GM12878 (cell line): Measurements from ENCODE around the gene BTBD9. TPM values are rescaled to one million over a fixed set of nuclear protein-coding genes. Genes with fewer than 3 reads are reported as not detected.

Experiments used
- ATAC-seq: fragments of 200-7000 bp; cut with Tn5 transposase; 3 replicates; pipeline ENCODE4 v1.9.1; 2020; ENCODE audit warnings: mild to moderate bottlenecking, moderate library complexity
- BruUV-seq: library from RNA; stranded (reverse); fragments of 400-500 nt; replicated peaks from 2 replicates; lab custom pipeline; 2021; lab: Mats Ljungman, UMichigan
- CTCF ChIA-PET: fragments of 300-600 bp; sonication (Branson Sonifier 250); formaldehyde crosslinking; extraction: SDS; loops from one replicate; lab custom pipeline; 2021; ENCODE audit warnings: inconsistent platforms; lab: Yijun Ruan, JAX
- POLR2A ChIA-PET: fragments of 350-600 bp; formaldehyde crosslinking; extraction: SDS; loops from one replicate; lab custom pipeline; 2021; ENCODE audit warnings: inconsistent platforms; lab: Charles Lee
- RAD21 ChIA-PET: fragments of 300-600 bp; sonication (Branson Sonifier 250); formaldehyde crosslinking; loops from one replicate; lab custom pipeline; 2023; ENCODE audit warnings: antibody characterized with exemption; ENCODE audit not compliant: unreplicated experiment; lab: Charles Lee
- SMC1A ChIA-PET: fragments of 300-600 bp; sonication (Branson Sonifier 250); formaldehyde crosslinking; loops from one replicate; lab custom pipeline; 2023; ENCODE audit not compliant: unreplicated experiment, uncharacterized antibody; lab: Charles Lee
- DNase-seq: peaks from one replicate; pipeline ENCODE4 v3.0.0-alpha.2; 2011; ENCODE audit warnings: low read depth, low spot score
- FAIRE-seq: peaks from 3 replicates; lab custom pipeline; 2011; peaks lifted over from hg19 to GRCh38; lab: Jason Lieb, UNC
- H2AFZ ChIP-seq: 2 replicates; pipeline ENCODE4 v1.6.0; 2011; ENCODE audit warnings: low read depth, low read length, control low read depth; ENCODE audit not compliant: control insufficient read depth
- H3K27ac ChIP-seq: 2 replicates; pipeline ENCODE4 v1.5.1; 2011; ENCODE audit warnings: control low read depth; ENCODE audit not compliant: control insufficient read depth, insufficient read depth
- H3K27me3 ChIP-seq, 2 experiments: replicated peaks in 1 of 2; 2 replicates each; pipeline versions ENCODE4 v1.6.0 to v1.6.1; 2011; ENCODE audit warnings: low read length in 1 of 2; ENCODE audit not compliant: control insufficient read depth in 2 of 2, insufficient read depth in 2 of 2
- H3K36me3 ChIP-seq, 2 experiments: 2 replicates each; pipeline ENCODE4 v1.5.1; 2011; ENCODE audit warnings: low read length in 1 of 2; ENCODE audit not compliant: control insufficient read depth in 2 of 2, insufficient read depth in 2 of 2
- H3K4me1 ChIP-seq: 2 replicates; pipeline ENCODE4 v1.6.1; 2011; ENCODE audit warnings: mild to moderate bottlenecking, low read length, moderate library complexity, mixed read lengths; ENCODE audit not compliant: control insufficient read depth, insufficient read depth
- H3K4me2 ChIP-seq: 2 replicates; pipeline ENCODE4 v1.6.0; 2011; ENCODE audit warnings: control low read depth; ENCODE audit not compliant: control insufficient read depth, insufficient read depth
- H3K4me3 ChIP-seq: fragments of 200-600 bp; sonication (generic); 2 replicates; pipeline ENCODE4 v1.5.1; 2016
- H3K79me2 ChIP-seq: 2 replicates; pipeline ENCODE4 v1.6.0; 2011; ENCODE audit warnings: low read length; ENCODE audit not compliant: control insufficient read depth, insufficient read depth
- H3K9ac ChIP-seq: 2 replicates; pipeline ENCODE4 v1.8.0; 2011; ENCODE audit warnings: low read length, control low read depth, mixed read lengths; ENCODE audit not compliant: control insufficient read depth, insufficient read depth
- H3K9me3 ChIP-seq: replicated peaks from 3 replicates; pipeline ENCODE4 v1.5.1; 2011; ENCODE audit warnings: mild to moderate bottlenecking, low read length; ENCODE audit not compliant: control insufficient read depth, insufficient read depth
- H4K20me1 ChIP-seq: 2 replicates; pipeline ENCODE4 v1.6.0; 2011; ENCODE audit not compliant: control insufficient read depth, insufficient read depth
- CREM ChIP-seq: IDR thresholded peaks from 2 replicates; pipeline ENCODE4 v1.6.1; 2014; ENCODE audit warnings: antibody characterized with exemption, low read depth
- ETV6 ChIP-seq, 2 experiments: fragments of 450-650 bp in 1 of 2; IDR thresholded peaks in 1 of 2; conservative IDR thresholded peaks in 1 of 2; 2 replicates each; pipeline ENCODE4 v1.6.1; 2014; ENCODE audit warnings: antibody characterized with exemption in 1 of 2, borderline replicate concordance in 1 of 2, low read depth in 1 of 2, mild to moderate bottlenecking in 1 of 2, moderate library complexity in 1 of 2
- IKZF2 ChIP-seq, 2 experiments: fragments of 450-650 bp; IDR thresholded peaks; 2 replicates each; pipeline ENCODE4 v1.6.1; 2017; ENCODE audit warnings: mild to moderate bottlenecking in 2 of 2, moderate library complexity in 2 of 2
- JUNB ChIP-seq: IDR thresholded peaks from 2 replicates; pipeline ENCODE4 v1.6.1; 2016; ENCODE audit warnings: antibody characterized with exemption, mild to moderate bottlenecking
- JUND ChIP-seq: IDR thresholded peaks from 2 replicates; pipeline ENCODE4 v1.6.1; 2012; ENCODE audit warnings: low read depth, mild to moderate bottlenecking, low read length, improper control_type of control experiment, moderate library complexity
- KAT2A ChIP-seq: conservative IDR thresholded peaks from 2 replicates; pipeline ENCODE4 v1.6.1; 2011; ENCODE audit warnings: low read depth, low read length; ENCODE audit not compliant: control insufficient read depth
- MTA3 ChIP-seq: IDR thresholded peaks from 2 replicates; pipeline ENCODE4 v1.6.1; 2012; ENCODE audit warnings: low read length, inconsistent platforms, borderline replicate concordance
- MYC ChIP-seq: IDR thresholded peaks from 2 replicates; pipeline ENCODE4 v1.6.1; 2011; ENCODE audit warnings: mild to moderate bottlenecking, low read length, moderate library complexity, inconsistent platforms; ENCODE audit not compliant: insufficient read depth, insufficient replicate concordance, insufficient read length, severe bottlenecking
- NBN ChIP-seq: fragments of 450-650 bp; IDR thresholded peaks from 2 replicates; pipeline ENCODE4 v1.6.1; 2016
- POLR2A ChIP-seq: IDR thresholded peaks from 2 replicates; pipeline ENCODE4 v1.6.1; 2011; ENCODE audit warnings: low read depth, mild to moderate bottlenecking, low read length
- POLR2AphosphoS2 ChIP-seq: IDR thresholded peaks from 2 replicates; pipeline ENCODE4 v1.6.1; 2011; ENCODE audit warnings: low read depth, mild to moderate bottlenecking, low read length, improper control_type of control experiment, moderate library complexity
- POU2F2 ChIP-seq: IDR thresholded peaks from 3 replicates; pipeline ENCODE4 v1.6.1; 2011; ENCODE audit warnings: low read depth, mild to moderate bottlenecking, low read length, borderline replicate concordance
- SPI1 ChIP-seq: IDR thresholded peaks from 2 replicates; pipeline ENCODE4 v1.6.1; 2011; ENCODE audit warnings: low read depth, mild to moderate bottlenecking, low read length, moderate library complexity, borderline replicate concordance; ENCODE audit not compliant: insufficient read depth
- SRF ChIP-seq, 2 experiments: IDR thresholded peaks; 2 replicates each; pipeline ENCODE4 v1.6.1; 2011; ENCODE audit warnings: low read depth in 2 of 2, low read length in 2 of 2, mild to moderate bottlenecking in 1 of 2, moderate library complexity in 1 of 2
- TBL1XR1 ChIP-seq: IDR thresholded peaks from 2 replicates; pipeline ENCODE4 v1.6.1; 2012; ENCODE audit warnings: low read depth, low read length, improper control_type of control experiment
- TCF7 ChIP-seq: IDR thresholded peaks from 2 replicates; pipeline ENCODE4 v1.6.1; 2014; ENCODE audit warnings: antibody characterized with exemption, borderline replicate concordance
- ZNF622 ChIP-seq: fragments of 450-650 bp; IDR thresholded peaks from 2 replicates; pipeline ENCODE4 v1.6.1; 2017; ENCODE audit warnings: mild to moderate bottlenecking, inconsistent platforms
- WGBS: methylation state at CpG from one replicate; pipeline ENCODE4 v1.1.6; 2016; ENCODE audit warnings: low lambda C conversion rate; ENCODE audit not compliant: insufficient replicate concordance, insufficient coverage; ENCODE audit errors: missing lambda C conversion rate; 5-methylcytosine and 5-hydroxymethylcytosine counted together
- in situ Hi-C: fragments of 300-500 bp; cut with MboI; formaldehyde crosslinking; loops from 9 replicates; pipeline ENCODE4 v1.14.3; 2018; ENCODE audit warnings: mixed read lengths
- intact Hi-C: fragments of 100-400 bp; cut with micrococcal nuclease; formaldehyde crosslinking; loops from one replicate; pipeline ENCODE4 v1.14.2; 2022; ENCODE audit not compliant: unreplicated experiment
- polyA plus RNA-seq, 11 experiments: library from polyadenylated mRNA; depleted of rRNA in 4 of 11; unstranded in 6 of 11; stranded (reverse) in 5 of 11; fragments of >200 nt; fragmentation: Nextera tagmentation in 4 of 11; fragmentation: Illumina TruSeq in 1 of 11; extraction: Ambion mirVana in 4 of 11; extraction: Trizol in 1 of 11; gene quantifications; 1 replicate in 1 of 11; 2 replicates in 10 of 11; pipeline versions ENCODE4 v1.2.1 to v1.2.3, GENCODE V29; 2011 to 2016; ENCODE audit warnings: inconsistent platforms in 2 of 11, missing spikeins in 2 of 11, low read depth in 1 of 11
- total RNA-seq, 4 experiments: library from RNA; depleted of rRNA in 3 of 4; stranded (reverse); fragments of >200 nt in 3 of 4; fragmentation: Illumina TruSeq in 1 of 4; extraction: Trizol in 1 of 4; gene quantifications; 2 replicates each; pipeline versions ENCODE4 v1.2.1 to v1.2.3, GENCODE V29; 2013 to 2021
- TF ChIP-seq, protein P1 (sequence below): IDR thresholded peaks from 2 replicates; pipeline ENCODE4 v1.6.1; 2011; ENCODE audit warnings: borderline replicate concordance, low read depth, mild to moderate bottlenecking, moderate library complexity, mixed read lengths, low read length; ENCODE audit not compliant: insufficient read depth; ENCODE audit errors: extremely low read length
- TF ChIP-seq, protein P2 (sequence below): IDR thresholded peaks from 2 replicates; pipeline ENCODE4 v1.6.1; 2012; ENCODE audit warnings: low read depth, low read length, improper control_type of control experiment
- TF ChIP-seq, protein P3 (sequence below): fragments of 450-650 bp; IDR thresholded peaks from 2 replicates; pipeline ENCODE4 v1.6.1; 2016; ENCODE audit warnings: mild to moderate bottlenecking

Gene BTBD9
- total and polyA plus RNA-seq, 10 of the 15 experiments (the other 5 are each of a cell fraction or from before 2014, with no cell fraction given): 0.22 to 8.6 (median 4.6) TPM

GRCh38 chr6:38593409-38593808, 46.3 kb downstream of the BTBD9 start (continued):
- TF ChIP-seq KAT2A: no peak
- TF ChIP-seq SPI1: no peak
- no peak for TF ChIP-seq NBN
- TF ChIP-seq CREM: no peak
- TF ChIP-seq, protein P1, sequence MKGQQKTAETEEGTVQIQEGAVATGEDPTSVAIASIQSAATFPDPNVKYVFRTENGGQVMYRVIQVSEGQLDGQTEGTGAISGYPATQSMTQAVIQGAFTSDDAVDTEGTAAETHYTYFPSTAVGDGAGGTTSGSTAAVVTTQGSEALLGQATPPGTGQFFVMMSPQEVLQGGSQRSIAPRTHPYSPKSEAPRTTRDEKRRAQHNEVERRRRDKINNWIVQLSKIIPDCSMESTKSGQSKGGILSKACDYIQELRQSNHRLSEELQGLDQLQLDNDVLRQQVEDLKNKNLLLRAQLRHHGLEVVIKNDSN: no peak
- TF ChIP-seq, protein P2, sequence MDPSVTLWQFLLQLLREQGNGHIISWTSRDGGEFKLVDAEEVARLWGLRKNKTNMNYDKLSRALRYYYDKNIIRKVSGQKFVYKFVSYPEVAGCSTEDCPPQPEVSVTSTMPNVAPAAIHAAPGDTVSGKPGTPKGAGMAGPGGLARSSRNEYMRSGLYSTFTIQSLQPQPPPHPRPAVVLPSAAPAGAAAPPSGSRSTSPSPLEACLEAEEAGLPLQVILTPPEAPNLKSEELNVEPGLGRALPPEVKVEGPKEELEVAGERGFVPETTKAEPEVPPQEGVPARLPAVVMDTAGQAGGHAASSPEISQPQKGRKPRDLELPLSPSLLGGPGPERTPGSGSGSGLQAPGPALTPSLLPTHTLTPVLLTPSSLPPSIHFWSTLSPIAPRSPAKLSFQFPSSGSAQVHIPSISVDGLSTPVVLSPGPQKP: no peak
- no peak for TF ChIP-seq POLR2A
- no peak for TF ChIP-seq TCF7
- TF ChIP-seq, all 136 proteins: peak for 0

GRCh38 chr6:38591439-38591838, 48.3 kb downstream of the BTBD9 start:
- Histone ChIP-seq H3K36me3 (no peaks in the 10 kb centered on the region), H3K9ac (no peak overlapping the region), H4K20me1 (no peaks in the 10 kb centered on the region), H3K4me3 (no peak overlapping the region), H3K4me2 (no peak overlapping the region), H3K79me2 (no peaks in the 10 kb centered on the region), H3K27me3 (no peaks in the 10 kb centered on the region), H3K9me3 (no peaks in the 10 kb centered on the region), H3K4me1 (no peaks in the 10 kb centered on the region), H3K27ac (no peak overlapping the region), H2AFZ (no peak overlapping the region)
- SMC1A ChIA-PET: interaction anchor here (1.2 to 2.9 kb wide), 3 partner anchors 10 to 21 kb away, joined by 4 to 8 read pairs (median 4); no protein-coding TSS in a partner anchor
- WGBS: 29% methylated on average over 1 of the region's 1 CpG
- POLR2A ChIA-PET: no interaction called here
- ATAC-seq: no peak
- in situ Hi-C loops: no loop called here
- TF ChIP-seq JUNB (no peak), ETV6 (conservative IDR thresholded peaks at IDR 0.05 in 1 of 2, IDR thresholded peaks at IDR 0.05 in 1 of 2; ENCODE audit: borderline replicate concordance in 1 of 2, low read depth in 1 of 2) (no peak), JUND (no peak), SRF (IDR thresholded peaks at IDR 0.05; ENCODE audit: low read depth in 2 of 2, low read length in 2 of 2) (no peak), POLR2AphosphoS2 (no peak), MYC (no peak), POU2F2 (no peak), ZNF622 (no peak), IKZF2 (IDR thresholded peaks at IDR 0.05) (no peak), MTA3 (no peak), TBL1XR1 (no peak)
- TF ChIP-seq, protein P3, sequence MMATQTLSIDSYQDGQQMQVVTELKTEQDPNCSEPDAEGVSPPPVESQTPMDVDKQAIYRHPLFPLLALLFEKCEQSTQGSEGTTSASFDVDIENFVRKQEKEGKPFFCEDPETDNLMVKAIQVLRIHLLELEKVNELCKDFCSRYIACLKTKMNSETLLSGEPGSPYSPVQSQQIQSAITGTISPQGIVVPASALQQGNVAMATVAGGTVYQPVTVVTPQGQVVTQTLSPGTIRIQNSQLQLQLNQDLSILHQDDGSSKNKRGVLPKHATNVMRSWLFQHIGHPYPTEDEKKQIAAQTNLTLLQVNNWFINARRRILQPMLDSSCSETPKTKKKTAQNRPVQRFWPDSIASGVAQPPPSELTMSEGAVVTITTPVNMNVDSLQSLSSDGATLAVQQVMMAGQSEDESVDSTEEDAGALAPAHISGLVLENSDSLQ: no peak
- RAD21 ChIA-PET: no interaction called here
- no peak for DNase-seq
- CTCF ChIA-PET: no interaction called here
- FAIRE-seq: no peak
- no TSS peak for BruUV-seq
- intact Hi-C loops: no loop called here
